ENCODE results near the gene IFNA17. TPM values are rescaled to one million over a fixed set of nuclear protein-coding genes. Genes with fewer than 3 reads are reported as not detected.

Gene IFNA17
- total and polyA plus RNA-seq, 7 donors: not detected

Other genes starting within 250 kb of the IFNA17 start
- under 1 TPM; 0.23 to 0.52 (median 0.38) TPM for gene HACD4, start 196.6 kb downstream of the IFNA17 start, total RNA-seq
- gene HACD4, start 196.6 kb downstream of the IFNA17 start, polyA plus RNA-seq: under 1 TPM; 0.16 to 0.21 (median 0.16) TPM
- gene IFNB1, start 150.3 kb downstream of the IFNA17 start, total RNA-seq: not detected
- not detected for gene IFNB1, start 150.3 kb downstream of the IFNA17 start, polyA plus RNA-seq
- gene IFNW1, start 86.4 kb downstream of the IFNA17 start, total RNA-seq: not detected
- not detected for gene IFNW1, start 86.4 kb downstream of the IFNA17 start, polyA plus RNA-seq
- gene IFNA21, start 61.6 kb downstream of the IFNA17 start, total RNA-seq: not detected
- not detected for gene IFNA21, start 61.6 kb downstream of the IFNA17 start, polyA plus RNA-seq
- gene IFNA4, start 40.6 kb downstream of the IFNA17 start, total RNA-seq: not detected
- gene IFNA4, start 40.6 kb downstream of the IFNA17 start, polyA plus RNA-seq: not detected
- not detected for gene IFNA7, start 26.0 kb downstream of the IFNA17 start, total RNA-seq
- not detected for gene IFNA7, start 26.0 kb downstream of the IFNA17 start, polyA plus RNA-seq
- gene IFNA10, start 21.1 kb downstream of the IFNA17 start, total RNA-seq: not detected
- under 1 TPM in 1 of 3 donors, not detected in 2; 0.14 TPM for gene IFNA10, start 21.1 kb downstream of the IFNA17 start, polyA plus RNA-seq
- not detected for gene IFNA16, start 10.9 kb downstream of the IFNA17 start, total RNA-seq
- not detected for gene IFNA16, start 10.9 kb downstream of the IFNA17 start, polyA plus RNA-seq
- not detected for gene IFNA14, start 11.8 kb upstream of the IFNA17 start, total RNA-seq
- gene IFNA14, start 11.8 kb upstream of the IFNA17 start, polyA plus RNA-seq: not detected
- gene IFNA5, start 77.1 kb upstream of the IFNA17 start, total RNA-seq: not detected
- under 1 TPM in 1 of 3 donors, not detected in 2; 0.05 TPM for gene IFNA5, start 77.1 kb upstream of the IFNA17 start, polyA plus RNA-seq
- 10 to 100 TPM in 1 of 4 donors, 1 to 10 TPM in 3; 7.5 to 10.2 (median 8.0) TPM for gene KLHL9, start 107.2 kb upstream of the IFNA17 start, total RNA-seq
- gene KLHL9, start 107.2 kb upstream of the IFNA17 start, polyA plus RNA-seq: 1 to 10 TPM; 3.6 to 8.4 (median 5.2) TPM
- gene IFNA6, start 122.7 kb upstream of the IFNA17 start, total RNA-seq: not detected
- gene IFNA6, start 122.7 kb upstream of the IFNA17 start, polyA plus RNA-seq: not detected
- not detected for gene IFNA13, start 139.8 kb upstream of the IFNA17 start, total RNA-seq
- not detected for gene IFNA13, start 139.8 kb upstream of the IFNA17 start, polyA plus RNA-seq
- not detected for gene IFNA2, start 157.2 kb upstream of the IFNA17 start, total RNA-seq
- gene IFNA2, start 157.2 kb upstream of the IFNA17 start, polyA plus RNA-seq: not detected
- not detected for gene IFNA8, start 180.9 kb upstream of the IFNA17 start, total RNA-seq
- gene IFNA8, start 180.9 kb upstream of the IFNA17 start, polyA plus RNA-seq: not detected
- not detected for gene IFNA1, start 212.2 kb upstream of the IFNA17 start, total RNA-seq
- gene IFNA1, start 212.2 kb upstream of the IFNA17 start, polyA plus RNA-seq: not detected